ENCODE data around the gene SORCS2.

Gene SORCS2

DNA sequence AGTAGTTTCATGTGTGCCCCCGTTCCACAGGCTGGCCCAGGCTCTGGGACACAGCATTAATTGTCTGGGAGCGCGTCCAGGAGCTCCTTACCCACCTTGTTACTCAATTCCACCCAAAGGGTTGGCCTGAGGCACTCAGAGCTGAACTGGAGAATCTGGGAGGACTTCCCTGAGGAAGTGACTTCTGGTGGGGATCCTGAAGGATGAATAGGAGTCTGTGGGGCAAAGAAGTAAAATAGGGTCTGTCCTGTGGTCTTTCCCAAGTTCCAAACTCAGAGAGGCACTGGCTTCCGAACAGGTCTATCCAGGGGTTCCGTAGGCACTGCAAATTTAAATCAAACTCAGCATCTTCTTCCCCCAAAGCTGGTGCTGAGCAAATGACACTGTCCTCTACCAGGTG, 543.1 kb downstream of the SORCS2 start:
- Histone ChIP-seq H2BK15ac (ENCODE audit: low read depth, poor library complexity, severe bottlenecking) (no peak overlapping the region), H2BK120ac (ENCODE audit: low read depth, low read length) (no peak overlapping the region), H3K4me1 (ENCODE audit: control insufficient read depth, insufficient read depth, low read depth, low read length) (peaks cover 1% of the 10 kb centered on the region), H4K91ac (ENCODE audit: low read length) (no peak overlapping the region), H3K4ac (ENCODE audit: low read depth in 1 of 2, low read length in 2 of 2) (no peak overlapping the region), H3K4me3 (ENCODE audit: insufficient read depth in 1 of 2, low read depth in 1 of 2, low read length in 2 of 2) (no peak overlapping the region), H3K4me2 (ENCODE audit: low read length, poor library complexity, severe bottlenecking) (no peak overlapping the region), H3K9ac (ENCODE audit: low read length) (no peak overlapping the region), H2BK12ac (ENCODE audit: low read length in 2 of 2) (no peak overlapping the region), H3K27ac (ENCODE audit: low read length, poor library complexity, severe bottlenecking) (no peak overlapping the region), H3K23ac (ENCODE audit: low read length in 2 of 2) (no peak overlapping the region), H3K27me3 (ENCODE audit: control insufficient read depth in 1 of 2, insufficient read depth in 1 of 2, low read length in 2 of 2) (peaks cover 26 to 41% of the 10 kb centered on the region in 2 experiments), H2BK5ac (ENCODE audit: low read depth, low read length, poor library complexity, severe bottlenecking) (no peak overlapping the region), H3K36me3 (ENCODE audit: control insufficient read depth in 1 of 2, insufficient read depth in 2 of 2, low read depth in 1 of 2, low read length in 2 of 2) (no peaks in the 10 kb centered on the region), H2AK5ac (ENCODE audit: low read length, severe bottlenecking) (no peak overlapping the region), H2AFZ (ENCODE audit: low read depth, low read length) (no peak overlapping the region), H3K18ac (ENCODE audit: low read depth in 1 of 2, low read length in 2 of 2) (no peak overlapping the region), H3K9me3 (ENCODE audit: control insufficient read depth, low read length) (peaks cover 5% of the 10 kb centered on the region), H4K8ac (ENCODE audit: low read length) (no peak overlapping the region), H3K79me1 (replicated peaks; ENCODE audit: low read length, poor library complexity, severe bottlenecking) (no peaks in the 10 kb centered on the region), H3K14ac (ENCODE audit: low read length in 2 of 2) (no peak overlapping the region)
- DNase-seq = no peak
- WGBS = 88% methylated on average over 4 of the region's 5 CpGs

DNA sequence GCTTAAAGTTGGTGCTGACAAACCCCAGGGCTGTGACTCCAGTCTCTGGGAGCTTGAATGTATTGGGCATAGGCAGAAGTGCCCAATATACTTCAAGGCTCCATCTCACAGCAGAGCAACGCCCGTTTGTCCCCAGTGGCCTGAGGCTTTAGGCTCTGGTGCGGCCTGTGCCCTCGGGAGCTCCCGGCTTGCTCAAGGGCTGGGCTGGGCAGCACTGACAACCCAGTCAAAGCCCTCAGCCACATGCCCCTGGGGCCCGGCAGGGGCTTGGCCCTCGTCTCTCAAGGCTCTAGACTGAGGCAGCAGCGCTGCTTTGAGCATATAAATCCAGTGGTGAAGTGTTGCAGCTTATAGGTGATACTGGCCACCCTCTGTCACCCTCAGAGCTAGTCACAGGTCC, 543.6 kb downstream of the SORCS2 start:
- Histone ChIP-seq H2AFZ (ENCODE audit: low read depth, low read length) (no peak overlapping the region), H2AK5ac (ENCODE audit: low read length, severe bottlenecking) (no peak overlapping the region), H2BK15ac (ENCODE audit: low read depth, poor library complexity, severe bottlenecking) (no peak overlapping the region), H3K9ac (ENCODE audit: low read length) (no peak overlapping the region), H4K8ac (ENCODE audit: low read length) (no peak overlapping the region), H3K4ac (ENCODE audit: low read depth in 1 of 2, low read length in 2 of 2) (no peak overlapping the region), H3K27ac (ENCODE audit: low read length, poor library complexity, severe bottlenecking) (no peak overlapping the region), H3K14ac (ENCODE audit: low read length in 2 of 2) (no peak overlapping the region), H3K4me2 (ENCODE audit: low read length, poor library complexity, severe bottlenecking) (no peak overlapping the region), H3K4me3 (ENCODE audit: insufficient read depth in 1 of 2, low read depth in 1 of 2, low read length in 2 of 2) (no peak overlapping the region), H2BK5ac (ENCODE audit: low read depth, low read length, poor library complexity, severe bottlenecking) (no peak overlapping the region), H3K9me3 (ENCODE audit: control insufficient read depth, low read length) (peaks cover 5% of the 10 kb centered on the region), H2BK120ac (ENCODE audit: low read depth, low read length) (no peak overlapping the region), H3K36me3 (ENCODE audit: control insufficient read depth in 1 of 2, insufficient read depth in 2 of 2, low read depth in 1 of 2, low read length in 2 of 2) (no peaks in the 10 kb centered on the region), H3K23ac (ENCODE audit: low read length in 2 of 2) (no peak overlapping the region), H3K4me1 (ENCODE audit: control insufficient read depth, insufficient read depth, low read depth, low read length) (peaks cover 1% of the 10 kb centered on the region), H3K79me1 (replicated peaks; ENCODE audit: low read length, poor library complexity, severe bottlenecking) (no peaks in the 10 kb centered on the region), H3K18ac (ENCODE audit: low read depth in 1 of 2, low read length in 2 of 2) (no peak overlapping the region), H2BK12ac (ENCODE audit: low read length in 2 of 2) (no peak overlapping the region), H3K27me3 (ENCODE audit: control insufficient read depth in 1 of 2, insufficient read depth in 1 of 2, low read length in 2 of 2) (peaks cover 28 to 41% of the 10 kb centered on the region in 2 experiments), H4K91ac (ENCODE audit: low read length) (no peak overlapping the region)
- WGBS = 87% methylated on average over 8 of the region's 8 CpGs
- no peak for DNase-seq

DNA sequence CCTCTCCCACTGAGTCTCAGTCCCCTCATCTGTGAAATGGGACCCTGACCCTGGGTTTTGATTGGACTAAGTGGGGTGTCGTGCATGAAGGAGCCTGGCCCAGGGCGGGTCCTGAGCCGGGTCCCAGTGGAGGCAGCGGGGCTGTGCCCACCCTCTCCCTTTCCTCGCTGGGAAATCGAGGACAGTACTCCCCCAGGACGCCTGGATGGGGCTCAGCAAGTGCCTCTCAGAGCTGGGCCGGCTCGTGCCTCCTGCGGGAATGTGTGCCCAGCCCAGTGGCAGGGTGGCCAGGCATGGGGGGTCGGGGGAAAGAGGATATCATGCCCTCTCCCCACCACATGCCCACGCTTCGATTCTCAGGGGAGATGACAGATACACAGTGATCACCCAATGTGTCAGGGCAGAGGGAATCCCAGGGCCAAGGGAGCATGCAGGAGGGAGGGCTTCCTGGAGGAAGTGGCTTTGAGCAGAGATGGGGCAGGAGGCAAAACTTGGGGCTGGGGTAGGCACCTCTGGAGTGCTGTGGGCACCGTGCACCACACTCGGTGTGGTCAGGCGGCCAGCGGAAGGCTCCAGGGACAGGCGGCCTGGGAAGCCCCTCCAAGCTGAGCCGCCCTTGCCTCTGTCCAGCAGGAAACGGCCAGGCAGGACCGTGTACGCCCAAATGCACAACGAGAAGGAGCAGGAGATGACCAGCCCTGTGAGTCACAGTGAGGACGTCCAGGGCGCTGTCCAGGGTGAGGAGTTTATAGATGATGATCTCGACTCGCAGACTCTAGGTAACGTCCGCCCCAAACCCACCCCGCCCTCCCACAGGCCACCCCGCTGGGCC, 544.3 kb downstream of the SORCS2 start:
- Histone ChIP-seq H3K27me3 (ENCODE audit: control insufficient read depth in 1 of 2, insufficient read depth in 1 of 2, low read length in 2 of 2) (peaks cover 30 to 41% of the 10 kb centered on the region in 2 experiments), H4K91ac (ENCODE audit: low read length) (no peak overlapping the region), H3K36me3 (ENCODE audit: control insufficient read depth in 1 of 2, insufficient read depth in 2 of 2, low read depth in 1 of 2, low read length in 2 of 2) (no peaks in the 10 kb centered on the region), H3K4ac (ENCODE audit: low read depth in 1 of 2, low read length in 2 of 2) (no peak overlapping the region), H2BK15ac (ENCODE audit: low read depth, poor library complexity, severe bottlenecking) (no peak overlapping the region), H3K79me1 (replicated peaks; ENCODE audit: low read length, poor library complexity, severe bottlenecking) (no peaks in the 10 kb centered on the region), H3K4me2 (ENCODE audit: low read length, poor library complexity, severe bottlenecking) (no peak overlapping the region), H3K27ac (ENCODE audit: low read length, poor library complexity, severe bottlenecking) (no peak overlapping the region), H3K18ac (ENCODE audit: low read depth in 1 of 2, low read length in 2 of 2) (no peak overlapping the region), H3K23ac (ENCODE audit: low read length in 2 of 2) (no peak overlapping the region), H2BK12ac (ENCODE audit: low read length in 2 of 2) (no peak overlapping the region), H2AFZ (ENCODE audit: low read depth, low read length) (no peak overlapping the region), H2BK120ac (ENCODE audit: low read depth, low read length) (no peak overlapping the region), H3K14ac (ENCODE audit: low read length in 2 of 2) (peak overlapping the region in 1 of 2 experiments; percentile 45), H4K8ac (ENCODE audit: low read length) (no peak overlapping the region), H3K4me3 (ENCODE audit: insufficient read depth in 1 of 2, low read depth in 1 of 2, low read length in 2 of 2) (no peak overlapping the region), H2AK5ac (ENCODE audit: low read length, severe bottlenecking) (no peak overlapping the region), H3K4me1 (ENCODE audit: control insufficient read depth, insufficient read depth, low read depth, low read length) (peaks cover 1% of the 10 kb centered on the region), H3K9me3 (ENCODE audit: control insufficient read depth, low read length) (peaks cover 5% of the 10 kb centered on the region), H2BK5ac (ENCODE audit: low read depth, low read length, poor library complexity, severe bottlenecking) (no peak overlapping the region), H3K9ac (ENCODE audit: low read length) (no peak overlapping the region)
- 75% methylated on average over 28 of the region's 31 CpGs for WGBS
- DNase-seq = no peak

DNA sequence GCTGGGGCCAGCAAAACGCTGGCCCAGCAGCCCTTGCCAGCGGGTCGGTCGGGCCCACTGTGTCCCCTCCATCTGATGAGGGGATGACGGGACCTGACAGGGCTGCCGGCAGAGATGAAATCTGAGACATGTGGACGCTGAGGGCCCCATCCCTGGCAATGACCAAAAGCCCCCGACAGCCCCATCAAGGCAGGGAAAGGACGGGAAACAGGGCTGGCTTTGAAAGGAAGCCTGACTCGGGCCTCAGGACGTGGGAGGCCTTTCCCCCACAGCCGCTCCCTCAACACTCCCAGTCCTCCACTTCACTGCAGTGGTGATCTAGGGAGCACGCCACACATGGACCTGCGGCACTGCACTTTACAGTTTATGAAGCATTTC, 544.9 kb downstream of the SORCS2 start:
- H2BK120ac ChIP-seq (ENCODE audit: low read depth, low read length) = no peak overlapping the region
- no peak overlapping the region for H3K4me3 ChIP-seq (ENCODE audit: insufficient read depth in 1 of 2, low read depth in 1 of 2, low read length in 2 of 2)
- H3K4me2 ChIP-seq (ENCODE audit: low read length, poor library complexity, severe bottlenecking) = no peak overlapping the region
- no peak overlapping the region for H3K27ac ChIP-seq (ENCODE audit: low read length, poor library complexity, severe bottlenecking)
- DNase-seq = no peak
- no peaks in the 10 kb centered on the region for H3K36me3 ChIP-seq (ENCODE audit: control insufficient read depth in 1 of 2, insufficient read depth in 2 of 2, low read depth in 1 of 2, low read length in 2 of 2)
- peaks cover 1% of the 10 kb centered on the region for H3K4me1 ChIP-seq (ENCODE audit: control insufficient read depth, insufficient read depth, low read depth, low read length)
- no peak overlapping the region for H2BK5ac ChIP-seq (ENCODE audit: low read depth, low read length, poor library complexity, severe bottlenecking)
- H4K8ac ChIP-seq (ENCODE audit: low read length) = no peak overlapping the region
- H3K27me3 ChIP-seq (ENCODE audit: control insufficient read depth in 1 of 2, insufficient read depth in 1 of 2, low read length in 2 of 2) = peaks cover 29 to 37% of the 10 kb centered on the region in 2 experiments
- H3K14ac ChIP-seq (ENCODE audit: low read length in 2 of 2) = no peak overlapping the region
- H2BK15ac ChIP-seq (ENCODE audit: low read depth, poor library complexity, severe bottlenecking) = no peak overlapping the region
- H3K18ac ChIP-seq (ENCODE audit: low read depth in 1 of 2, low read length in 2 of 2) = no peak overlapping the region
- no peak overlapping the region for H4K91ac ChIP-seq (ENCODE audit: low read length)
- H3K79me1 ChIP-seq (replicated peaks; ENCODE audit: low read length, poor library complexity, severe bottlenecking) = no peaks in the 10 kb centered on the region
- H3K23ac ChIP-seq (ENCODE audit: low read length in 2 of 2) = no peak overlapping the region
- H3K4ac ChIP-seq (ENCODE audit: low read depth in 1 of 2, low read length in 2 of 2) = no peak overlapping the region
- no peak overlapping the region for H2BK12ac ChIP-seq (ENCODE audit: low read length in 2 of 2)
- 86% methylated on average over 14 of the region's 14 CpGs for WGBS
- H2AK5ac ChIP-seq (ENCODE audit: low read length, severe bottlenecking) = no peak overlapping the region
- peaks cover 5% of the 10 kb centered on the region for H3K9me3 ChIP-seq (ENCODE audit: control insufficient read depth, low read length)
- no peak overlapping the region for H3K9ac ChIP-seq (ENCODE audit: low read length)
- no peak overlapping the region for H2AFZ ChIP-seq (ENCODE audit: low read depth, low read length)

Measured in mesenchymal stem cell (in vitro differentiated cells and primary cell).